BE2C (cell line): ENCODE results near the gene NATD1.
"Not testable (repeated sequence)": the region's sequence is repeated elsewhere in the genome, so short reads cannot be mapped to it uniquely, and the experiment has no call there.

Experiments used
- DNase-seq: peaks from one replicate; pipeline ENCODE4 v3.0.0-alpha.2; 2020
- H3K27me3 ChIP-seq: fragments of 250-450 bp; sonication (Bioruptor Pico); 2 replicates; pipeline ENCODE4 v1.5.1; 2020; ENCODE audit warnings: mild to moderate bottlenecking
- H3K36me3 ChIP-seq: fragments of 250-450 bp; sonication (Bioruptor Pico); 2 replicates; pipeline ENCODE4 v1.5.1; 2020; ENCODE audit warnings: mild to moderate bottlenecking
- H3K4me1 ChIP-seq: fragments of 250-450 bp; sonication (Bioruptor Pico); 2 replicates; pipeline ENCODE4 v1.5.1; 2020
- H3K4me3 ChIP-seq: 2 replicates; pipeline ENCODE4 v1.5.1; 2011; ENCODE audit warnings: low read depth, low read length
- H3K9me3 ChIP-seq: fragments of 250-450 bp; sonication (Bioruptor Pico); 2 replicates; pipeline ENCODE4 v1.5.1; 2020
- TF ChIP-seq, protein P1 (sequence below): IDR thresholded peaks from 2 replicates; pipeline ENCODE4 v1.5.1; 2012; ENCODE audit warnings: mild to moderate bottlenecking, low read depth, low read length

NATD1 gene

DNA sequence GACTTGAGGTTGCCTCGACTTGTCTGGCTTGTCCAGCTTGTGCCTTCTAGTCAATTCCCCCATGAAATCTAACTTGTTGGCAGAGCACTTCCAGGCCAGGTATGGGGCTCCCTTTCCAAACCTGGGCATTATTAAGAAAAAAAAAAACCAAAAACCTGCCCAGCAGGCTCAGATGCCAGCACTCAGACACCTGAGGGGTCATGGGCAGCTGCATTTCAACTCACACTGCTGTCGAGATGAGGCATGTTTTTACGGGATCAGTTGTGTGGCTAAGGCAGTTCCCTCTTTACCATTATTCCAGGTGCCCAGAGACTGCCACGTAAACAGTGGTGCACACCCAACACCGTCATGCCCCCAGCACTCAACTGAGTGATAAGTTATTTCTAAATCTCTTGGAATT lies 57.1 kb downstream of the NATD1 start:
- H3K27me3 ChIP-seq = no peaks in the 10 kb centered on the region
- H3K4me3 ChIP-seq = no peak overlapping the region
- no peak for DNase-seq
- peaks cover 19% of the 10 kb centered on the region for H3K4me1 ChIP-seq
- H3K36me3 ChIP-seq = peaks cover 6% of the 10 kb centered on the region; the same call in 1 of the 2 replicates
- TF ChIP-seq, protein P1, sequence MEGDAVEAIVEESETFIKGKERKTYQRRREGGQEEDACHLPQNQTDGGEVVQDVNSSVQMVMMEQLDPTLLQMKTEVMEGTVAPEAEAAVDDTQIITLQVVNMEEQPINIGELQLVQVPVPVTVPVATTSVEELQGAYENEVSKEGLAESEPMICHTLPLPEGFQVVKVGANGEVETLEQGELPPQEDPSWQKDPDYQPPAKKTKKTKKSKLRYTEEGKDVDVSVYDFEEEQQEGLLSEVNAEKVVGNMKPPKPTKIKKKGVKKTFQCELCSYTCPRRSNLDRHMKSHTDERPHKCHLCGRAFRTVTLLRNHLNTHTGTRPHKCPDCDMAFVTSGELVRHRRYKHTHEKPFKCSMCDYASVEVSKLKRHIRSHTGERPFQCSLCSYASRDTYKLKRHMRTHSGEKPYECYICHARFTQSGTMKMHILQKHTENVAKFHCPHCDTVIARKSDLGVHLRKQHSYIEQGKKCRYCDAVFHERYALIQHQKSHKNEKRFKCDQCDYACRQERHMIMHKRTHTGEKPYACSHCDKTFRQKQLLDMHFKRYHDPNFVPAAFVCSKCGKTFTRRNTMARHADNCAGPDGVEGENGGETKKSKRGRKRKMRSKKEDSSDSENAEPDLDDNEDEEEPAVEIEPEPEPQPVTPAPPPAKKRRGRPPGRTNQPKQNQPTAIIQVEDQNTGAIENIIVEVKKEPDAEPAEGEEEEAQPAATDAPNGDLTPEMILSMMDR = no peak
- H3K9me3 ChIP-seq = no peaks in the 10 kb centered on the region

DNA sequence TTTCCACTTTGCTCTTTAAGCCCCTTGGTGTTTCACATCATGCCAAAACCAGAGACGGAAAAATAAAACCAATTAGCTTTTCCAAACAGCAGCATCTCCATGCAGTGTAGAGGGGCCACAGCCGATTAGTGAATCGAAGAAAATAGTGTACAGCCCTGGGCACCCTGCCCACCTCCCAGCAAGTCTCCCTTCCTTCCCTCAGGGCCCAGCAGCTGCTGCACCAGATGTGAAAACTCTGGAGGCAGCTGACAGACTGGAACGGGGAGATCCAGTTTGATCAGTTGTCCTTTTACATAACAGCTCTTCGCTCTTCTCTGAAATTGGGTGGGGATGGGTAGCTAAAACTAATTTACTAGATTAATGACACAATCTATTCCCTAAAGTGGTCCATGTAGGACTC lies 58.5 kb downstream of the NATD1 start:
- Histone ChIP-seq H3K36me3 (peaks cover 6% of the 10 kb centered on the region; the same call in 1 of the 2 replicates), H3K27me3 (no peaks in the 10 kb centered on the region), H3K4me1 (peaks cover 14% of the 10 kb centered on the region), H3K9me3 (no peaks in the 10 kb centered on the region), H3K4me3 (no peak overlapping the region; the same call in 1 of the 2 replicates)
- TF ChIP-seq, protein P1 = no peak
- DNase-seq = peak; percentile 82

- Histone ChIP-seq H3K4me1 (peaks cover 14% of the 10 kb centered on the region), H3K4me3 (peak overlapping the region; percentile 24), H3K27me3 (no peaks in the 10 kb centered on the region), H3K9me3 (no peaks in the 10 kb centered on the region), H3K36me3 (peaks cover 6% of the 10 kb centered on the region; the same call in 1 of the 2 replicates)
- DNase-seq = peak; percentile 34
- TF ChIP-seq, protein P1 = no peak
Measured at GRCh38 chr17:21194226-21194625, 59.0 kb downstream of the NATD1 start.

- no peaks in the 10 kb centered on the region; the same call in 1 of the 2 replicates for H3K36me3 ChIP-seq
- no peaks in the 10 kb centered on the region for H3K9me3 ChIP-seq
Measured at GRCh38 chr17:21193031-21193430, 60.2 kb downstream of the NATD1 start.

GRCh38 chr17:21192414-21192813 lies 60.8 kb downstream of the NATD1 start:
- peaks cover 14% of the 10 kb centered on the region for H3K4me1 ChIP-seq
- DNase-seq, H3K4me3 ChIP-seq, H3K27me3 ChIP-seq, H3K9me3 ChIP-seq, H3K36me3 ChIP-seq: not testable (repeated sequence)

More at GRCh38 chr17:21193031-21193430, 60.2 kb downstream of the NATD1 start:
- H3K27me3 ChIP-seq = no peaks in the 10 kb centered on the region
- H3K4me1 ChIP-seq = peaks cover 14% of the 10 kb centered on the region
- TF ChIP-seq, protein P1 = no peak
- H3K4me3 ChIP-seq = no peak overlapping the region
- no peak for DNase-seq

GRCh38 chr17:21191698-21192097 lies 61.5 kb downstream of the NATD1 start:
- TF ChIP-seq, protein P1 = no peak
- Histone ChIP-seq H3K36me3 (no peaks in the 10 kb centered on the region), H3K4me3 (no peak overlapping the region), H3K4me1 (peaks cover 14% of the 10 kb centered on the region), H3K9me3 (no peaks in the 10 kb centered on the region), H3K27me3 (no peaks in the 10 kb centered on the region)
- DNase-seq = peak; percentile 46

GRCh38 chr17:21190078-21190477 lies 63.1 kb downstream of the NATD1 start:
- Histone ChIP-seq H3K4me3 (no peak overlapping the region), H3K9me3 (no peaks in the 10 kb centered on the region), H3K4me1 (peaks cover 10% of the 10 kb centered on the region), H3K27me3 (no peaks in the 10 kb centered on the region), H3K36me3 (no peaks in the 10 kb centered on the region)
- DNase-seq = no peak
- TF ChIP-seq, protein P1 = no peak
